SU-DHL-6 (cell line): ENCODE results near the gene SCN3B.

Source experiments
- H2AFZ ChIP-seq: fragments of 200-600 bp; sonication (generic); 2 replicates; pipeline ENCODE4 v1.6.1; 2014; ENCODE audit warnings: low read depth, mild to moderate bottlenecking, moderate library complexity, mixed read lengths, antibody characterized with exemption, low read length; ENCODE audit not compliant: severe bottlenecking
- H3F3A ChIP-seq: fragments of 200-600 bp; shearing (Covaris generic); 2 replicates; pipeline ENCODE4 v1.6.0; 2016; ENCODE audit warnings: antibody characterized with exemption, mild to moderate bottlenecking; ENCODE audit not compliant: insufficient read depth
- H3K27ac ChIP-seq: fragments of 200-600 bp; sonication (generic); 2 replicates; pipeline ENCODE4 v1.5.1; 2016; ENCODE audit warnings: low read depth, mild to moderate bottlenecking, low read length, moderate library complexity, mixed read lengths
- H3K27me3 ChIP-seq: fragments of 200-600 bp; sonication (generic), shearing (Covaris generic); 2 replicates; pipeline ENCODE4 v1.6.0; 2014; ENCODE audit warnings: mild to moderate bottlenecking, low read length
- H3K36me3 ChIP-seq: fragments of 200-600 bp; sonication (generic); 2 replicates; pipeline ENCODE4 v1.6.1; 2014; ENCODE audit warnings: mild to moderate bottlenecking, low read length, mixed read lengths
- H3K4me2 ChIP-seq: fragments of 300-600, 200-600 bp; shearing (Covaris generic), sonication (generic); 2 replicates; pipeline ENCODE4 v1.6.0; 2014; ENCODE audit warnings: low read length, low read depth, mild to moderate bottlenecking; ENCODE audit not compliant: poor library complexity, severe bottlenecking
- H3K4me3 ChIP-seq: fragments of 200-600 bp; sonication (generic); 2 replicates; pipeline ENCODE4 v1.5.1; 2014; ENCODE audit warnings: antibody characterized with exemption, low read length, mild to moderate bottlenecking, mixed read lengths; ENCODE audit not compliant: insufficient read depth, poor library complexity, severe bottlenecking
- H3K79me2 ChIP-seq: fragments of 200-600 bp; sonication (generic); 2 replicates; pipeline ENCODE4 v1.6.1; 2014; ENCODE audit warnings: mild to moderate bottlenecking, low read length, moderate library complexity; ENCODE audit not compliant: insufficient read depth
- H3K9ac ChIP-seq: fragments of 200-600 bp; sonication (generic); 2 replicates; pipeline ENCODE4 v1.7.0; 2014; ENCODE audit warnings: mild to moderate bottlenecking, low read length
- H3K9me2 ChIP-seq: fragments of 200-600 bp; sonication (generic); replicated peaks from 2 replicates; pipeline ENCODE4 v1.6.1; 2014; ENCODE audit warnings: low read length; ENCODE audit not compliant: insufficient read depth
- H3K9me3 ChIP-seq: fragments of 200-600 bp; sonication (generic); 2 replicates; pipeline ENCODE4 v1.6.1; 2014; ENCODE audit warnings: low read length, mixed read lengths; ENCODE audit not compliant: insufficient read depth
- H4K20me1 ChIP-seq: fragments of 200-600 bp; sonication (generic); 2 replicates; pipeline ENCODE4 v1.6.1; 2014; ENCODE audit warnings: low read depth, mild to moderate bottlenecking, antibody characterized with exemption, low read length, moderate library complexity, mixed read lengths
- EZH2phosphoT487 ChIP-seq: fragments of 200-600 bp; sonication (generic), shearing (Covaris generic); conservative IDR thresholded peaks from 2 replicates; pipeline ENCODE4 v1.6.1; 2018; ENCODE audit warnings: mild to moderate bottlenecking, antibody characterized with exemption, low read length, moderate library complexity, mixed read lengths
- TF ChIP-seq, protein P1 (sequence below): fragments of 200-600 bp; sonication (generic); IDR thresholded peaks from one replicate; pipeline ENCODE4 v1.5.1; 2017; ENCODE audit warnings: antibody characterized with exemption, mild to moderate bottlenecking, low read length, moderate library complexity; ENCODE audit not compliant: insufficient read depth, poor library complexity, severe bottlenecking

SCN3B gene

DNA sequence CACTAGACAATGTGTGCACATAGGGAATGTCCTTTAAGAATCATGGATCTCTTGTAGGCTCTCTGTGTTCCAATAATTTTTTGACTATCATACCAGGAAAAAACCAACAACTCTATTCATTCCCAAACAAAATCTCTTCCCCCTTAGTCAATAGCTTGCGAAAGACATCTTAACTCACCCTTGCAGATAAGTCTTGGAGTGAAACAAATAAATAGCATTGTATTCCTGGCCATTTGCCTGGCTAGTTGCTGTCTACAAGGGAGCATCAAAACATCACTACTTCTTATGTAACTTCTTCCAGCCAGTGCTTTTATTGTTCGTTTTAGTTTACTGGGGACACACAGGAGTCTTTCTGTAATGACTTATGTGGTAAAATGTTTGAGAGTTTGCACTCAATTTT is 29.4 kb downstream of the SCN3B start:
- H3F3A ChIP-seq, result no peaks in the 10 kb centered on the region
- H3K36me3 ChIP-seq, result no peaks in the 10 kb centered on the region
- no peaks in the 10 kb centered on the region for H3K27me3 ChIP-seq
- no peak overlapping the region for H2AFZ ChIP-seq
- H4K20me1 ChIP-seq, result no peaks in the 10 kb centered on the region
- H3K27ac ChIP-seq, result no peak overlapping the region
- no peak for TF ChIP-seq EZH2phosphoT487
- TF ChIP-seq, protein P1, sequence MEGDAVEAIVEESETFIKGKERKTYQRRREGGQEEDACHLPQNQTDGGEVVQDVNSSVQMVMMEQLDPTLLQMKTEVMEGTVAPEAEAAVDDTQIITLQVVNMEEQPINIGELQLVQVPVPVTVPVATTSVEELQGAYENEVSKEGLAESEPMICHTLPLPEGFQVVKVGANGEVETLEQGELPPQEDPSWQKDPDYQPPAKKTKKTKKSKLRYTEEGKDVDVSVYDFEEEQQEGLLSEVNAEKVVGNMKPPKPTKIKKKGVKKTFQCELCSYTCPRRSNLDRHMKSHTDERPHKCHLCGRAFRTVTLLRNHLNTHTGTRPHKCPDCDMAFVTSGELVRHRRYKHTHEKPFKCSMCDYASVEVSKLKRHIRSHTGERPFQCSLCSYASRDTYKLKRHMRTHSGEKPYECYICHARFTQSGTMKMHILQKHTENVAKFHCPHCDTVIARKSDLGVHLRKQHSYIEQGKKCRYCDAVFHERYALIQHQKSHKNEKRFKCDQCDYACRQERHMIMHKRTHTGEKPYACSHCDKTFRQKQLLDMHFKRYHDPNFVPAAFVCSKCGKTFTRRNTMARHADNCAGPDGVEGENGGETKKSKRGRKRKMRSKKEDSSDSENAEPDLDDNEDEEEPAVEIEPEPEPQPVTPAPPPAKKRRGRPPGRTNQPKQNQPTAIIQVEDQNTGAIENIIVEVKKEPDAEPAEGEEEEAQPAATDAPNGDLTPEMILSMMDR, result no peak
- no peaks in the 10 kb centered on the region for H3K9me2 ChIP-seq
- H3K79me2 ChIP-seq, result no peaks in the 10 kb centered on the region
- no peak overlapping the region for H3K4me2 ChIP-seq
- H3K9ac ChIP-seq, result no peak overlapping the region
- no peak overlapping the region for H3K4me3 ChIP-seq
- H3K9me3 ChIP-seq, result no peaks in the 10 kb centered on the region

DNA sequence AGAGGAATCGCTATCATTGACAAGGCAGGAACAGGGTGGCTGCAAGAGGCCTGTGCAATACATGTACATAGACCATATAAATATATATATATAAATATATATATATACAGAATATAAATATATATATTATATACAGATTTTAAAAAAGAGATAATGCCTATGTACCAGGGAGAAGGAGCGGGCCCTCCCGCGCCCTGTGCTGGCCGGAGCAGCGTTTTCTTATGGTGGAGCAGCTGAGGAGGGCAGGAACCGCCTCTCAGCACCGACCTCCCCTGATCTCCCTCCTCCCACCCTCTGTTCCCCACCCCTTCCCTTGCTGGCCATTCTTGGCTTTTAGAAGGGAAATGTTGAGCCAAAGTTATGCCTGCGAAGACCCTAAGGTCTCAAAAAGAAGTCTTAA is 31.8 kb downstream of the SCN3B start:
- Histone ChIP-seq H3K27me3 (no peaks in the 10 kb centered on the region), H3K79me2 (no peaks in the 10 kb centered on the region), H3K4me2 (no peak overlapping the region), H2AFZ (no peak overlapping the region), H3K9me3 (no peaks in the 10 kb centered on the region), H3F3A (no peaks in the 10 kb centered on the region), H3K36me3 (no peaks in the 10 kb centered on the region), H4K20me1 (no peaks in the 10 kb centered on the region), H3K27ac (no peak overlapping the region), H3K4me3 (no peak overlapping the region), H3K9me2 (no peaks in the 10 kb centered on the region), H3K9ac (no peak overlapping the region)
- TF ChIP-seq EZH2phosphoT487, result no peak
- TF ChIP-seq, protein P1, result no peak

DNA sequence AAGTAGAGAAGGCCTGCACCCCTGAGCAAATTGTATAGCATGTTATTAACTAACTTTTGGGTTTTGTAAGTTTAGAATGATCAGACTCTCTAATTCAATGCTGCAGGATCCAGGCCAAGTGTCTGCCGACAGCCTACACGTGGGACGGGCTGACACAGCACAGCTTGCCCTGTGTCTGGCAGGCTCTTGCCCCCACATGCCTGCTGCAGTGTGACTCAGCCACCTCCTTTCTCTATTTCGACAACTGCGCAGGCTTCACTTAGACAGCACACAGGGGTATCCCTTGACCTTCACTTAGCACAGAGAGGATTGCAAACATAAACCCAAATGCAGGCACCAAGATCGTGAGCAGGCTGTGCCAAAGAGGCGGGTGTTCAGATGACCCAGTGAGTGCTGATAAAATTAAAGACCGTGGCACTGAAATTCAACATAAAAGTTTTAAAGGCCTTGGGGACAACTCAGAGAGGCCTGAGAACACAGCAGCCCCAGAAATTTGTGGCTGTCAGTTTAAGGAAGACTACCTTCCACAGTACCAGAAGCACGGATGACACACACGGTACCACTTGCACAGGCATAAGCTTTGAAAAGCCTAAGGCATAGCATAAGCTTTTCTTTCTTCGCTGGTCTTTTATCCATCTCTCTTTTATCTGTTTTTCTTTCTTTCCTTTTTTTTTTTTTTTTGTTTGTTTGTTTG is 37.8 kb downstream of the SCN3B start:
- Histone ChIP-seq H4K20me1 (no peaks in the 10 kb centered on the region), H3K9ac (no peak overlapping the region), H3K4me3 (no peak overlapping the region), H3F3A (no peaks in the 10 kb centered on the region), H3K4me2 (no peak overlapping the region), H3K9me3 (no peaks in the 10 kb centered on the region), H3K27ac (no peak overlapping the region), H3K9me2 (no peaks in the 10 kb centered on the region), H3K36me3 (no peaks in the 10 kb centered on the region), H3K27me3 (no peaks in the 10 kb centered on the region), H2AFZ (no peak overlapping the region), H3K79me2 (no peaks in the 10 kb centered on the region)
- TF ChIP-seq, protein P1, result no peak
- TF ChIP-seq EZH2phosphoT487, result no peak
